Measurements from ENCODE around the gene POLR2E. TPM values are rescaled to one million over a fixed set of nuclear protein-coding genes. Genes with fewer than 3 reads are reported as not detected.
"Not testable (repeated sequence)": the region's sequence is repeated elsewhere in the genome, so short reads cannot be mapped to it uniquely, and the experiment has no call there.

The POLR2E gene
- total RNA-seq, 2 donors from 2014 or later, result 155 to 248 TPM

GRCh38 chr19:1119475-1120217 is 24.5 kb upstream of the POLR2E start:
- no peak for ATAC-seq (replicated peaks)
- Mint-ChIP-seq H3K27ac (no peak overlapping the region), H3K27me3 (no peaks in the 10 kb centered on the region), H3K4me1 (no peaks in the 10 kb centered on the region), H3K4me3 (no peak overlapping the region), H3K36me3 (ENCODE audit: low read depth) (peaks cover 91% of the 10 kb centered on the region), H3K9me3 (no peaks in the 10 kb centered on the region)

GRCh38 chr19:1118999-1119398 is 23.8 kb upstream of the POLR2E start:
- Mint-ChIP-seq H3K36me3 (ENCODE audit: low read depth) (peaks cover 91% of the 10 kb centered on the region), H3K4me3 (no peak overlapping the region)
- no peak for ATAC-seq (replicated peaks)

GRCh38 chr19:1117654-1118053 is 22.5 kb upstream of the POLR2E start:
- ATAC-seq (replicated peaks), result no peak
- H3K4me1 Mint-ChIP-seq, result no peaks in the 10 kb centered on the region
- no peak overlapping the region for H3K27ac Mint-ChIP-seq
- no peak overlapping the region for H3K4me3 Mint-ChIP-seq
- H3K27me3 Mint-ChIP-seq, result no peaks in the 10 kb centered on the region
- H3K9me3 Mint-ChIP-seq, result no peaks in the 10 kb centered on the region
- H3K36me3 Mint-ChIP-seq (ENCODE audit: low read depth), result peaks cover 90% of the 10 kb centered on the region

More at GRCh38 chr19:1118999-1119398, 23.8 kb upstream of the POLR2E start:
- no peaks in the 10 kb centered on the region for H3K27me3 Mint-ChIP-seq
- no peaks in the 10 kb centered on the region for H3K9me3 Mint-ChIP-seq
- H3K27ac Mint-ChIP-seq, result no peak overlapping the region
- H3K4me1 Mint-ChIP-seq, result no peaks in the 10 kb centered on the region

GRCh38 chr19:1116726-1117581 is 21.8 kb upstream of the POLR2E start:
- Mint-ChIP-seq H3K9me3 (no peaks in the 10 kb centered on the region), H3K27ac (no peak overlapping the region), H3K4me3 (no peak overlapping the region), H3K4me1 (no peaks in the 10 kb centered on the region), H3K27me3 (no peaks in the 10 kb centered on the region), H3K36me3 (ENCODE audit: low read depth) (peaks cover 87% of the 10 kb centered on the region)
- no peak for ATAC-seq (replicated peaks)

- no peaks in the 10 kb centered on the region for H3K4me1 Mint-ChIP-seq
- peaks cover 81% of the 10 kb centered on the region for H3K36me3 Mint-ChIP-seq (ENCODE audit: low read depth)
- no peak overlapping the region for H3K4me3 Mint-ChIP-seq
- no peaks in the 10 kb centered on the region for H3K27me3 Mint-ChIP-seq
- H3K27ac Mint-ChIP-seq, result no peak overlapping the region
- H3K9me3 Mint-ChIP-seq, result no peaks in the 10 kb centered on the region
- ATAC-seq (replicated peaks), result no peak
Measured at GRCh38 chr19:1115646-1116420, 20.7 kb upstream of the POLR2E start.

- not testable (repeated sequence) for H3K27me3 Mint-ChIP-seq; H3K9me3 Mint-ChIP-seq; H3K4me1 Mint-ChIP-seq; ATAC-seq (replicated peaks); H3K27ac Mint-ChIP-seq; H3K4me3 Mint-ChIP-seq
- H3K36me3 Mint-ChIP-seq (ENCODE audit: low read depth), result peaks cover 74% of the 10 kb centered on the region
Measured at GRCh38 chr19:1114728-1115127, 19.6 kb upstream of the POLR2E start.

- Mint-ChIP-seq H3K27me3 (no peaks in the 10 kb centered on the region), H3K4me1 (no peaks in the 10 kb centered on the region), H3K9me3 (no peaks in the 10 kb centered on the region), H3K36me3 (ENCODE audit: low read depth) (peaks cover 75% of the 10 kb centered on the region), H3K27ac (peak overlapping the region; percentile 25), H3K4me3 (no peak overlapping the region)
- no peak for ATAC-seq (replicated peaks)
Measured at GRCh38 chr19:1113986-1114483, 18.9 kb upstream of the POLR2E start.

- Mint-ChIP-seq H3K27me3 (no peaks in the 10 kb centered on the region), H3K4me1 (no peaks in the 10 kb centered on the region), H3K27ac (peak overlapping the region; percentile 25), H3K4me3 (no peak overlapping the region), H3K36me3 (ENCODE audit: low read depth) (peaks cover 67% of the 10 kb centered on the region), H3K9me3 (no peaks in the 10 kb centered on the region)
- peak; percentile 72 for ATAC-seq (replicated peaks)
Measured at GRCh38 chr19:1113030-1113985, 18.1 kb upstream of the POLR2E start.

- H3K4me3 Mint-ChIP-seq, result no peak overlapping the region
- no peak overlapping the region for H3K27ac Mint-ChIP-seq
- no peak for ATAC-seq (replicated peaks)
- no peaks in the 10 kb centered on the region for H3K9me3 Mint-ChIP-seq
- H3K36me3 Mint-ChIP-seq (ENCODE audit: low read depth), result peaks cover 62% of the 10 kb centered on the region
- no peaks in the 10 kb centered on the region for H3K4me1 Mint-ChIP-seq
- H3K27me3 Mint-ChIP-seq, result no peaks in the 10 kb centered on the region
Measured at GRCh38 chr19:1112268-1113029, 17.3 kb upstream of the POLR2E start.

- no peaks in the 10 kb centered on the region for H3K27me3 Mint-ChIP-seq
- ATAC-seq (replicated peaks), result no peak
- H3K36me3 Mint-ChIP-seq (ENCODE audit: low read depth), result peaks cover 62% of the 10 kb centered on the region
- no peak overlapping the region for H3K4me3 Mint-ChIP-seq
- no peaks in the 10 kb centered on the region for H3K9me3 Mint-ChIP-seq
- H3K27ac Mint-ChIP-seq, result no peak overlapping the region
- H3K4me1 Mint-ChIP-seq, result no peaks in the 10 kb centered on the region
Measured at GRCh38 chr19:1111641-1112267, 16.6 kb upstream of the POLR2E start.

GRCh38 chr19:1110809-1111640 is 15.8 kb upstream of the POLR2E start:
- no peak overlapping the region for H3K27ac Mint-ChIP-seq
- H3K4me1 Mint-ChIP-seq, result no peaks in the 10 kb centered on the region
- peaks cover 63% of the 10 kb centered on the region for H3K36me3 Mint-ChIP-seq (ENCODE audit: low read depth)
- no peak for ATAC-seq (replicated peaks)
- H3K9me3 Mint-ChIP-seq, result no peaks in the 10 kb centered on the region
- no peaks in the 10 kb centered on the region for H3K27me3 Mint-ChIP-seq
- no peak overlapping the region for H3K4me3 Mint-ChIP-seq
